GM18505 (cell line): ENCODE results near the gene ZNF530.
A peak's percentile ranks its signal among the peaks of the same experiment; 100 is the strongest.

ENCODE experiments used
- ATAC-seq: cut with Tn5 transposase; IDR thresholded peaks from one replicate; pipeline ENCODE4 v1.9.1; 2021; ENCODE audit not compliant: unreplicated experiment
- POLR2A ChIP-seq: IDR thresholded peaks from 4 replicates; pipeline ENCODE4 v1.6.1; 2011; ENCODE audit warnings: borderline replicate concordance; ENCODE audit not compliant: insufficient read depth, insufficient read length; ENCODE audit errors: extremely low read depth

Gene ZNF530

DNA sequence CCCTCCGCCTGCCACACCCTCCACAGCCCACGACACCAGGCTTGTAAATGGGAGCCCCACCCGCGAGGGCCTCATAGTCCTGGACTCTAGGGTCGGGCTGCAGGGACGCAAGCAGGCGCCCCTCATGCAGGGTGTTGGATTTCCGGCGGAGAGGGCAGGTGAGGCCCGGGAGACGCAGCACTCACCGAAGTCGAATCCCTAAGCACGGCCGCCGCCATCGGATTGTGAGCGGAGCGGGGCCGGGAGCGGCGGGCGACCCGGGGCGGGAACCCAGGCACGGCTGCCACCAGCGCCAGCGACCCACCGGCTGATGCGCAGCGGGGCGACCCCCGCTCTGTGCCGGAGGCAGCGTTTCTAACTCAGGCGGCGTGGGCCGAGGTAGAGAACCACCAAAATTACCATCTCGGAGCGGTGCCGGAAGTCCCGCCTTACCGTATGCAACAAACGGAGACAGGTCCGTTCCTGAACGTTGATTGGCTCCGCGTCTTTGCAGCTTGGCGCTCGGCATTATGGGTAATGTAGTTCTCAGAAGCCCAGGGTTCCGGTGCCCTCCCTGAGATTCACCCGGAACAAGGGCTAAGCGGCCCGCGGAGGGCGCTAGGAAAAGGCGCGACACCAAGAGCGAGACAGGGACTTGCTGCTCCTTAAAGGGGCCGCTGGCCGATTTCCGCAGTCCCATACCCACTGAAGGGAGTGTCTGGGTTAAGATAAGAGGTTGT lies 21.0 kb upstream of the ZNF530 start, which contains the start of gene ZNF416:
ZNF416 (minus strand) TSS at position 425 of the 719 bp plus-strand sequence; CDS start at position 218, 207 bp downstream.
- TF ChIP-seq POLR2A: peak; percentile 57
- peak; percentile 77 for ATAC-seq

DNA sequence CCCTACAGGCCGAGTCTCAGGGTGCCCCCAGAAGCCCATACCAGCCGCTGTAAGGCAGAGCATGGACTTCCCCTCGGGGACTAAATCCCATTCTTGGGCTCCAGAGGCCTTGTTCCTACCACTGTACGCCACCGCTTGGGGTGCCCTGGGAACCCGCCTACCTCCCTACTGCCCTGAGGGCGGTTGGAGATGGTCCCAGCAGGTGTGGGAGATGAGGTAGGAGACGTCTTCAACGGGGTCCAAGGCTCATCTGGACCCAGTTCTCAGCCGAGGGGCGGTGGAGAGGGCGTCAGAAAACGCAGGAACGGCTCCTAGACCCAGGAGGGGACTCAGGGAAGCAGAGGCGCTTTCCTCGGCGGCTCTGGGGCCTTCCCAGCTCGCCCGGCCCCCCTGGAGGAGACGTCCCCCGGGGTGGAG lies 16.6 kb upstream of the ZNF530 start:
- ATAC-seq: no peak
- no peak for TF ChIP-seq POLR2A

DNA sequence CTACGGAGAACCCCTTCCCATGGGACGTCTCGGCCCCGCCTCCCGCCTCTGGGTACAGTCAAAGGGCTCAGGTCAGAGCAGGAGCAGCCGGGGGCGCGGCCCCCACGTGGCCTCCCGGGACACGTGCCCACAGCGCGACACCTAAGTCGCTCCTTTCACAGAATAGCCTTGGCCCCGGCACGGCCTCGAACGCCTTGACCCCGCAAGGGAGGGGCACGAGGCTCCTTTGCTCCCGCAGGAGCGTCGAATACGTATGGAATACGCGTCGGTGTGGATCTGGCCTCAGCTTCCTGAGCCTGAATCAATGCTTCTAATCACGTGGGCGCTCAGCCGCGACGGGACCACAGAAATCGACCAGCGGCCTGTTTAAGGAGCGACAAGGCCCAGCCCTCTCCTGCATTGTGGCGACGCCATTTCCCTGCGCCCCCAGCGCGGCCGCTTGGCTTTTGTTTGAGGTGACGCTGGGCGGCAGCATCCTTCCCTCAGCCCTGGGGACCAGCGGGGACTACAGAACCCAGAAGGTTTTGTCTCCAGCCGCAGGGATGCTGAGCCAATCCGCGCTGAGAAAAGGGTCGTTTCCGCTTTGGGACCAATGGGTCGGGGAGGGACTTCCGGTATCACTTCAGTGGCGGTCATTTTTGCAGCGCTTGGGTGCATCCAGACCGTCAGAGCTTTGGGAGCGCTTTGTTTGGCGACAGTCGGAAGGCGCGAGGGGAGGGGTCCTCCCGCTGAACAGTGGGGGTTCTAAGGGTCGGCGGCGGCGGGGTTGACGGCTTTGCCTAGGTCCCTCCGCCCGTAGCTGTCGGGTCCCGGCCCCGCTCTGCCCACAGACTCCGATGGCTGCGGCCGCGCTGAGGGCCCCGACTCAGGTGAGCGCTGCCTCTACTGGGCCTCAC lies 15.9 kb upstream of the ZNF530 start, which contains the start of gene ZIK1:
ZIK1 (plus strand) TSS at position 625 of the 896 bp plus-strand sequence; CDS start at position 837, 212 bp downstream.
- peak; percentile 80 for ATAC-seq
- TF ChIP-seq POLR2A: peak; percentile 54

DNA sequence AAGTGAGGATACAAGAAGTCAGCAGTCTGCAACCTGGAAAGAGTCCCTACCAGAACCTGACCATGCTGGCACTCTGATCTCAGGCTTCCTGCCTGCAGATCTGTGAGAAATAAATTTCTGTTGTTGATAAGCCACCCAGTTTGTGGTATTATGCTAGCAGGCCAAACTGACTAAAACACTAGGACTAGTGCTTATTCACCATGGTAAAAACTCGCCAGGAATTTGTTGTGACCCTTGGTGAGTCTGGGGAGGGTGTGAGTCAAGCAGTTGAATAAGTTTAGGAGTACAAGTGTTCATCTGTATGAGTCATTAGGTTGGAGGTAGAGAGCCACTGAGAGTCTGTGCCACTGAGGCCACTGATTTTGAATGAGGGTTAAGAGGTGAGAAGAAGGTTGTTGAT lies 12.2 kb upstream of the ZNF530 start:
- TF ChIP-seq POLR2A: no peak
- no peak for ATAC-seq

DNA sequence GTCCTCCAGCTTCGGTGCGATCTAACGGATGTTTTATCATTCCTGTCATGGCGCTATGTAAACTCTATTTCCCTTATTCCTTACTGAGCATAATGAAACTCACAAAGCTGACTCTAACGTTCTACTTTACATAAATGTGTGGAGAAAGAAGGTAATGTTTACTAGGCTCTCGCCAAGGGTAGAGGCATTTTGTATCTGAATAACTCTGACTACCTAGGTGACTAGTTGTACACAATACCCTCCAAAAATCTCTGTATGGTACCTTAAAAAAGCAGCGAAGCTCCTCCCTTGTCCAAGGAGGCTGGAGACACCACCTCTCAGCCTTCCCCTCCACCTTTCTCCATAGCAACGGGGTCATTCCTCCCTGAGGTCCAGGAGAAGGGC lies 316 bp upstream of the ZNF530 start:
- TF ChIP-seq POLR2A: no peak
- peak; percentile 14 for ATAC-seq

DNA sequence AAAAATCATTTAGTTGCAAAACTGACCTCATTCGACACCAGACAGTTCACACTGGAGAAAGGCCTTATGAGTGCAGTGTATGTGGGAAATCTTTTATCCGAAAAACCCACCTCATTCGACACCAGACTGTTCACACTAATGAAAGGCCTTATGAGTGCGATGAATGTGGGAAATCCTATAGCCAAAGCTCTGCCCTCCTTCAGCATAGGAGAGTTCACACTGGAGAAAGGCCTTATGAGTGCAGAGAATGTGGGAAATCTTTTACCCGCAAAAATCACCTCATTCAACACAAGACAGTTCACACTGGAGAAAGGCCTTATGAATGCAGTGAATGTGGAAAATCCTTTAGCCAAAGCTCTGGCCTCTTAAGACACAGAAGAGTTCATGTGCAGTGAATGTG lies 7.2 kb downstream of the ZNF530 start:
- no peak for TF ChIP-seq POLR2A
- ATAC-seq: no peak

DNA sequence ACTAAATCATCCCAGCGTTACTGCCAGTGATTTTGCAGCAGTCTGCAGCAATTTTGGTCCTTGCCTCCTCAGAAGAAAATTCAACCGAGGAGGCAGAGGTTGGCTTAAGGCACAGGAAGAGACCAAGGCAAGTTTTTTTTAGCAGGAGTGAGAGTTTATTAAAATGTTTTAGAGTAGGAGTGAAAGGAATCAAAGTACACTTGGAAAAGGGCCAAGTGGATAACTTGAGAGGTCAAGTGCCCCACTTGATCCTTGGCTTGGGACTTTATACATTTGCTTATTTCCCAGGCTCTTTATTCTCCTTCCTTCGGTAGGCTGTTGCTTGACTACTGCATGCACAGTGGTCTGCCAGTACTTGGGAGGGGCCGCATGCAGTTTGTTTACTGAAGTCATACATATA lies 11.4 kb downstream of the ZNF530 start:
- no peak for TF ChIP-seq POLR2A
- no peak for ATAC-seq

DNA sequence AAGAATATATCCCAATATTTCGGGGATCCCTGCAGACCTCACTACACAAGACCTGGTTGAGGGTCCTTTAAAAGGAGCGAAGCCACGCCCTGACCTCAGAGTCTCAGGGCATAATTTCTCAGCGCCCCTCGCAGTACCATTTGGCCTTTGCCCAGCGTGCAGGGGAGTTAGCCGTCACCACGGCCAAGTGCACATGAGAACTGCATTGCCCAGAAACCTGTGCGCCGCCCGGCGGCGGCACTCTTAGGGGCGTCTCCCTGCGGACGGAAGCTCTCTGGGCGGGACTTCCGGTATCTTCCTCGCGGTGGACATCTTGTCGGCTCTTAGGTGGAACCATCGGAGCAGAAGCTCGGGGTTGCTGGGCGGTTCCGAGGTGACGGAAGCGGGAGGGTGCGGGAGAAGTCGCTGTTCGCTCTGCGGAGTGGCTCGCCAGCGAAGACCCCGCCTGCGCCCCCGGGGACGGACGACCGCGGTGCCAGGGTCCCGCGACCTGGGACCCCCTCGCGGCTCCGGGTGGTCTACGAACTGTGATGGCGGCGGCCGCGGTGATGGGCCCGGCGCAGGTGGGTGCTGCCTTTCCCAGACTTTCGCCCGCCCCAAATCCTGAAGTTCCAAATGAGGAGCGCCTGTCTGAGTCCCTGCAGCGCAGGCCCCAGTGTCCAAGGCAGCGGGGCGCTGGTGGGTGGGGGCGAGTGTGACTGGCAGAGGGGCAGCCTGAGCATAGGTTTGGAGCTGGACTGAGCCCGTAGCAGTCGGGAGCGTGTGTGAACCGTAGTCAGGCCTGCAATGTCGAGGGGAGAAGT lies 14.5 kb downstream of the ZNF530 start, which contains the start of gene ZNF134:
ZNF134 (plus strand) TSS at position 302 of the 803 bp plus-strand sequence. CDS start 5,227 bp downstream, outside the sequence.
- ATAC-seq: peak; percentile 96
- peak; percentile 82 for TF ChIP-seq POLR2A

DNA sequence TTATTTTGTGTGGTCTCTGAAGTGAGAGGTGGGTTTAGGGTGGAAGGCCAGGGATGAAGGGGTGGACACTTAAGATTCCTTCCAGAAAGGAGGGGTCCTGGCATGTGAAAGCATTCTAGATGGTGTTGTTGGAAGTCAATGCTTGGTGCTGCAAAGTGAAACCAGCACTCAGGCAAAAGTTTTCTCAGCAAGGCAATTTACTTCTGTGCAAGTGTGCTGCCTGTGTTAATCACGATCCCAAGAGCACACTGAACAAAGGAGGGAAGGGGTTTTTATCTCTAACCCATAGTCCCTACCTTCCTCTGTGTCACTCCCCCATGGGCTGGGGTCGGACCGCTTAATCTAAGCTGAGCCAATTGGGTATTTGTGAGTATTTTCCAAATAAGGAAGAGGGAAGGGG lies 15.7 kb downstream of the ZNF530 start:
- ATAC-seq: no peak

DNA sequence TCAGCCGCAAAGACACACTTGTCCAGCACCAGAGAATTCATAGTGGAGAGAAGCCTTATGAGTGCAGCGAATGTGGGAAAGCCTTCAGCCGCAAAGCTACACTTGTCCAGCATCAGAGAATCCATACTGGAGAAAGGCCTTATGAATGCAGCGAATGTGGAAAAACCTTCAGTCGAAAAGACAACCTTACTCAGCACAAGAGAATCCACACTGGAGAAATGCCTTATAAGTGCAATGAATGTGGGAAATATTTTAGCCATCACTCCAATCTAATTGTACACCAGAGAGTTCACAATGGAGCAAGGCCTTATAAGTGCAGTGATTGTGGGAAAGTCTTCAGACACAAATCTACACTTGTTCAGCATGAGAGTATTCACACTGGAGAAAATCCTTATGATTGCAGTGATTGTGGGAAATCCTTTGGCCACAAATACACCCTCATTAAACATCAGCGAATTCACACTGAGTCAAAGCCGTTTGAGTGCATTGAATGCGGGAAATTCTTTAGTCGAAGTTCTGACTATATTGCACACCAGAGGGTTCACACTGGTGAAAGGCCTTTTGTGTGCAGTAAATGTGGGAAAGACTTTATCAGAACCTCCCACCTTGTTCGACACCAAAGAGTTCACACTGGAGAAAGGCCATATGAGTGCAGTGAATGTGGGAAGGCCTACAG lies 21.1 kb downstream of the ZNF530 start:
- no peak for TF ChIP-seq POLR2A

More for the DNA sequence above, 15.7 kb downstream of the ZNF530 start:
- no peak for TF ChIP-seq POLR2A

DNA sequence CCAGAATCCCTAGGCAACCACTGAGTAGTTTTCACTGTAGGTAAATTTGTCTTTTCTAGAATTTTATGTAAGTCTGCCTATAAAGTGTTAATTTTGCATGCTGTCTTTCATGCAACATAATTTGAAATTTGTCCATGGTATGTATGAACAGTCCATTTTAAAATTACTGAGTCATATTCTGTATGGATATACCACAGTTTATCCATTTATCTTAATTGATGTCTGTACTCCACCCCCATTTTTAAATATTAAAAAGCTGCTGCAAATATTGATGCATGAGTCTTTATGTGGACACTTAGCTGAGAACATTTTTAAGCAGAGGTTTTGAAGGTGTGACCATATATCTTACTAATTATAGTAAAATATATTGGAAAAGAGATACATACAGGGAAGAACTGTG lies 23.4 kb downstream of the ZNF530 start:
- no peak for ATAC-seq
- no peak for TF ChIP-seq POLR2A

More for the DNA sequence above, 21.1 kb downstream of the ZNF530 start:
- no peak for ATAC-seq
